Measurements from ENCODE around the gene RHOU.

DNA sequence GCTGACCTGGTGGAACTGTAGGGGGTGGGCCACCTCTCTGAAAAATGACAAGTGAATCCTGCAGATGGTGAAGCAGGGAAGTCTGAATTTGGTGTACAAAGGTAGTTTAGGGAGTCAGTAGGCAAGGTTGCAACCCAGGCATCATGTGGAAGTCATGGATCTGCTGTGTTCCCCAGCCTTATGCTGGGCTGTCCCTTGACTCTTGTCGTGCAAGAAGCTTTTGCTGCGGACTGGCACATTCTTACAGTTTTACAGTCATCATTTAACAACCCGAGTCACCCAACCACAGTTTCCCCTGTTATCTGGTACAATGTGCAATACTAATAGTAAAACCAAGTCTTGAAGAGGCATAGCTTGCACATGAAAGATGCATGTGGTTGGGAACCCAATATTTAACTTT lies 13.2 kb downstream of the RHOU start:
- TF ChIP-seq CTCF (IDR thresholded peaks at IDR 0.05; ENCODE audit: insufficient read depth, low read length, poor library complexity, severe bottlenecking) (no peak), EZH2phosphoT487 (conservative IDR thresholded peaks at IDR 0.05; ENCODE audit: low read length) (no peak)

Measured in SU-DHL-6 (cell line).